Measurements from ENCODE around the gene OGG1.

Gene OGG1

DNA sequence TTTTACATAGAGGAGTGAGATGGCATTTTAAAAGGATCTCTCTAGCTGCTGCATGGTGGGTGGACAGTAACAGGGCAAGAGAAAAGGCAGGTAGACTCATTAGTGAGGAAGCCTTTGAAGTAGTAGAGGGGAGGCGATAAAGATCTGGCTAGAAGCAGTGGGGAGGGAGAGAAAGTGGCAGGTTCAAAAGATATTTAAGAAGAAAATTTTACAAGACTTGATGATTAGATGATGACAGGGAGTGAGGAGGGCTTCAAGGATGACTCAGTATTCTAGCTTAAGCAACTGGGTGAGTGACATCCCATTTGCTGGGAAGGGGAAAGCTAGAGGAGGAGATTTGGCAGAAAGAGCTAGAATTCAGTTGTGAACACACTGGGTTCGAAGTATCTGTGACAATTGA is 22.0 kb upstream of the OGG1 start:
- DNase-seq (ENCODE audit: low read depth, low spot score), result no peak

DNA sequence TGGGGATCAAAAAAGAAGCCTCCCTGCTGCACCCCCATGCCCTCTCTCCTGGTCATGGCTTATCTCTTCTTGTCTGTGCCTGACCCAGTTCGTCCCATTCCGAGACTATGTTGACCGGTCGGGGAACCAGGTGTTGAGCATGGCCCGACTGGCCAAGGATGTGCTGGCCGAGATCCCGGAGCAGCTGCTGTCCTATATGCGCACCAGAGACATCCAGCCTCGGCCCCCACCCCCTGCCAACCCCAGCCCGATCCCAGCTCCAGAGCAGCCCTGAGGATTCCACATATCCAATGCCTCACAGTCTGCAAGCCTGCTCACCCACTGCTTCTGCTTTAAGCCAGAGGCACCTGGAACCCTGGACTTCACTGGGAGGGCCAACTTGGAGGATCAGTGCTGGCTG is 20.3 kb upstream of the OGG1 start:
- no peak for DNase-seq (ENCODE audit: low read depth, low spot score)

GRCh38 chr3:9730657-9731205 is 19.0 kb upstream of the OGG1 start:
- DNase-seq (ENCODE audit: low read depth, low spot score), result no peak

DNA sequence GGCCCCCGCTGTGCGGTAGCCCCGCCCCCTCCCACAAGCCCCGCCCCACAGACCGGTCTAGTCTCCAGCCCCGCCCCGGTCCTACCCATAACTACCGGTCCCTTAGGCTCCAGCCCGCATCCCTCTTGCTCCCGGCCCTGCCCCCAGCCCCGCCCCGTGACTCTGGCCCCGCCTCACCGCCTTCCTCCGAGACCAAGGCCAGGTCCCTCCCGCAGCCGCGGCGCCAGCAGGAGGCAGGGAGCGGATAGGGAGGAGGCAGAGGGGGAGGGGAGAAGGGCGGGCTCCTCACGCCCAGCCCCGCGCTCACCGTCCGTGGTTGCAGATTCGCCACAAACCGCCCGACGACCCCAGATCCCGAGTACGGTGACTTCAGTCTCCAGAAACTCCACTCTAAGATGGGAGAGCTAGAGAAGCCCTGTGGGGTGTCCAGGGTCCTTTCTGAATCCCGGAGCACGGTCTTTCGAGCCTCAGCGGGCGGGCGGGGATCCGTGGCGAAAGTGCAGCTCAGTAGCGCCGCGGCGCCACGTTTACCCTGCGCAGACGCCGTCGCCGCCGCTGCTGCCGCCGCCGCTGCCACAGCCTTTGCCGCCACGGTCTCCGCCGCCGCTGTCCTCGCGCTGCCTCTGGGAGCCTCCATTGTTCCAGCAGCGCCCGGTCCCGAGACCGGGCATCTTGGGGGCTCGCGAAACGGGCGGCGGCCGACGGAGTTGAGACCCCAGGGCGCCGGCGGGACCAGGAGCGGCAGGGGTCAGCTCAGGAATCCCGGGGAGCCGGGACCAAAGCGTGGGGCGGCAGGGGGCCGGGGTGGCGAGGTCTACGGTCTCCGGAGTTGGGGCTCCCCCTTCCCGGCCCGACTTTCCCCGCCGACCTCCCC is 18.3 kb upstream of the OGG1 start, which contains the start of gene BRPF1:
Gene BRPF1, plus strand, starts transcription at position 530 of the 874 bp plus-strand sequence. CDS start 2,406 bp downstream, outside the sequence.
- peak; percentile 100 for DNase-seq (ENCODE audit: low read depth, low spot score)

DNA sequence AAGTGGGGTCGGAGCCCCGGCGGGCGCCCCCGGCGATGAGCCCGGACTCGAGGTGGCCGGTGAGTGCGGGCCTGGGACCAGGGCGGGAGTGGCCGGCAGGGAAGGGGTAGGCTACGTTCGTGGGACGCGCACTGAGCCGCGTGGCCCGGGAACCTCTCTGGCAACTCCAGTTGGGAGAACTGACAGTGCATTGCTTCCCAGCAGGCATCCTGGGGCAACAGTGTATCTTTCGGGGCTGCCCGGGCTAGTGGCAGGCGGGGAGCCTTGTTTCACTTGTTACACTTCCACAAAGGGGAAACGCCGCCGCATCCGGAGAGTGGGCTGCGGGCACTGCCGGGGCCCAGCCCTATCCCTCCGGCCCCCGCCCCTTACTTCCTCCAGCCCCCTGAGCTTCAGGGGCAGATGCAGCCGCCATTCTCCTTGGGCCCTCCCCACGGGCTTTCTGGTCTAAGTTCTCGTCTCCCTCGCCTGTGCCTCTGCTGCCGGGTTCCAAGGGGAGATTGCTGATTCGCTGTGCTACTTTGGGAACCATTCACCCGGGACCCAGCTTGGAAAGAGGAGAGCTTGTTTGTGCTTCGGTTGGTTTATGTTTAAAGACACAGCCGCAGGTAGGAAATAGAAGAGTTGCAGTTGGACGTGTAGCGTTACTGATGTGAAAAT is 17.5 kb upstream of the OGG1 start:
- DNase-seq (ENCODE audit: low read depth, low spot score), result peak; percentile 49

GRCh38 chr3:9732740-9733115 is 17.0 kb upstream of the OGG1 start:
- peak; percentile 19 for DNase-seq (ENCODE audit: low read depth, low spot score)

DNA sequence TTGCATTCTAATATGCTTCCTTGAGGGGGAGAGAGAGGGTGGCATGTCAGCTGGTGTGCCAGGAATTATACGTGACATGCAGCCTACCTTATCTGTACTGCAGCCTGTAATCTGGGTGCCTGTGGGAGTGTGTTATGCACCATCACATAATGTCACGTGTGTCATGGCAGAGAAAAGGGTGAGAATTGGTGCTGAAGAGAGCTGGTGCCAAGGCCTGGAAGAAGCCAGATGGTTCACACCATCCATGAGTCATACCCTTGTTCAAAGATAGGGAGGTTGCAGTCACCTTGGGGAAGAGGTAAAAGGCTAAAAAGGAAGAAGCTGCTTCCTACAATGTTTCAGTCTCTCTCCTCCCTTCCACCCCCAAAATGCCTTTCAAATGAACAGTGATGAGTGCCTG is 12.9 kb upstream of the OGG1 start:
- no peak for DNase-seq (ENCODE audit: low read depth, low spot score)

DNA sequence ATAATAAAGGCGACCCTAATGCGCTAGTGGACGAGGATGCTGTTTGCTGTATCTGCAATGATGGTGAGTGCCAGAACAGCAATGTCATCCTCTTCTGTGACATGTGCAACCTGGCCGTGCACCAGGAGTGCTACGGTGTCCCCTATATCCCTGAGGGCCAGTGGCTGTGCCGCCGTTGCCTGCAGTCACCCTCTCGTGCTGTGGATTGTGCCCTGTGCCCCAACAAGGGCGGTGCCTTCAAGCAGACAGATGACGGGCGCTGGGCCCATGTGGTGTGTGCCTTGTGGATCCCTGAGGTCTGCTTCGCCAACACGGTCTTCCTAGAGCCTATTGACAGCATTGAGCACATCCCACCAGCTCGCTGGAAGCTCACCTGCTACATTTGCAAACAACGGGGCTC is 10.6 kb upstream of the OGG1 start:
- no peak for DNase-seq (ENCODE audit: low read depth, low spot score)

- DNase-seq (ENCODE audit: low read depth, low spot score), result no peak
Observed at GRCh38 chr3:9742560-9742959, 7.2 kb upstream of the OGG1 start.

DNA sequence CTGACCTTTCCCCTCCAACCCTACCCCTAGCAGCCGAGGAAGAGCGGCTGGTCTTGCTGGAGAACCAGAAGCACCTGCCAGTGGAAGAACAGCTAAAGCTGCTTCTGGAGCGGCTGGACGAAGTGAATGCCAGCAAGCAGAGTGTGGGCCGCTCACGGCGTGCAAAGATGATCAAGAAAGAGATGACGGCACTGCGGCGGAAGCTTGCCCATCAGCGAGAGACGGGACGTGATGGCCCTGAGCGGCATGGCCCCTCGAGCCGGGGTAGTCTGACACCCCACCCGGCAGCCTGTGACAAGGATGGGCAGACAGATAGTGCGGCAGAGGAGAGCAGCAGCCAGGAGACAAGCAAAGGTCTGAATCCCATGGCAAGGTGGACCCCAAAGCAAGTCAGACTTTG is 6.2 kb upstream of the OGG1 start:
- DNase-seq (ENCODE audit: low read depth, low spot score), result no peak

DNA sequence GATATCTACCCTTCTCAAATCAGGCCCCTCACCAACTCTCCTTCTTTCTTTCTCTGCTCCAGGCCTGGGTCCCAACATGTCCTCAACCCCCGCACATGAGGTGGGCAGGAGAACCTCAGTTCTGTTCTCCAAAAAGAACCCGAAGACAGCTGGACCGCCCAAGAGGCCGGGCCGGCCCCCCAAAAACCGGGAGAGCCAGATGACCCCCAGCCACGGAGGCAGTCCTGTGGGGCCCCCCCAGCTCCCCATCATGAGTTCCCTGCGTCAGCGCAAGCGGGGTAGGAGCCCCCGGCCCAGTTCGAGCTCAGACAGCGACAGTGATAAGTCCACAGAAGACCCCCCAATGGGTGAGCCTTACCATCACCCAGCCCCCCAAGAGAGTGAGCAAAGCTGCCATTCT is 5.6 kb upstream of the OGG1 start:
- no peak for DNase-seq (ENCODE audit: low read depth, low spot score)

DNA sequence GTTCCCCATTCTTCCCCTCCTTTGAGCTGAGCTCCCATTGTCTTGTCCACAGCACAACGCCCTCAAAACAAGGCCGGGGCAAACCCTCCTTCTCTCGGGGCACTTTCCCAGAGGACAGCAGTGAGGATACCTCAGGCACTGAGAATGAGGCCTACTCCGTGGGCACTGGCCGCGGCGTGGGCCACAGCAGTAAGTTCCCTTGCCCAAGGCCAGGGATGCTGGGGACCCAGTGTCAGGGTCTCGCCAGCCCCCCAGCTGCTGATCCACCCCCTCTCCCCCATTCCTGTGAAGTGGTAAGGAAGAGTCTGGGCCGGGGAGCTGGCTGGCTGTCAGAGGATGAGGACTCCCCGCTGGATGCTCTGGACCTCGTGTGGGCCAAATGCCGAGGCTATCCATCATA is 4.2 kb upstream of the OGG1 start:
- no peak for DNase-seq (ENCODE audit: low read depth, low spot score)

GRCh38 chr3:9746330-9746729 is 3.4 kb upstream of the OGG1 start:
- DNase-seq (ENCODE audit: low read depth, low spot score), result peak; percentile 92

GRCh38 chr3:9747267-9747666 is 2.5 kb upstream of the OGG1 start:
- DNase-seq (ENCODE audit: low read depth, low spot score), result peak; percentile 19

- DNase-seq (ENCODE audit: low read depth, low spot score), result no peak
Observed at GRCh38 chr3:9748031-9748430, 1.7 kb upstream of the OGG1 start.

DNA sequence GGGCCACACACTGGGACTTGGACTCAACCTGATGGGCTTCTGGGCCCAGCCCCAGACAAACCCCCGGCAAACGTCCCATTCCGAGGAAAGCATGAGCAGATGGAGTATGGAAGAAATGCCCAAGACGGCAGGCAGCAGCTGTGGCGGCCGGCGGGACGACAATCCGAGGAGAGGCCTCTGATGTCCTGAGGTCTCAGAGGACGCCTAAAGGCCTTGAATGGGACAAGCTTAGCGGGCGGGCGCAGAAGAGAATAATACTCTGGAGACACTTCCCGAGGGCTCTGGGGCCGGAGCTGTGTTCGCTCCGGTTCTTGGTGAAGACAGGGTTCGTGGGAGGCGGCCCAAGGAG is 482 bp upstream of the OGG1 start:
- DNase-seq (ENCODE audit: low read depth, low spot score), result no peak

GRCh38 chr3:9750556-9751411 is 1.0 kb downstream of the OGG1 start:
- peak; percentile 33 for DNase-seq (ENCODE audit: low read depth, low spot score)

DNA sequence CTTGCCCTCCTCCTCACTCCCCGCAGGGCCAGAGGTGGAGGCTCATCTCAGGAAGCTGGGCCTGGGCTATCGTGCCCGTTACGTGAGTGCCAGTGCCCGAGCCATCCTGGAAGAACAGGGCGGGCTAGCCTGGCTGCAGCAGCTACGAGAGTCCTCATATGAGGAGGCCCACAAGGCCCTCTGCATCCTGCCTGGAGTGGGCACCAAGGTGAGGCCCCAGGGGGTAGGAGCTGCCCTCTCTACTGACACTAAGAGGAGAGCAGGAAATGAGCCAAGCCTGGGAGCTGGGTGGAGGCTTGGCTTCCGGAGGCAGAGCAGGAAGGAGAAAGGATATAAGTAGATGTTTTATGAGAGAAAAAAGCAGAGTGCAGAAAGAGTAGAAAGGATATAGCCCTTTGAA is 4.9 kb downstream of the OGG1 start:
- DNase-seq (ENCODE audit: low read depth, low spot score), result no peak

DNA sequence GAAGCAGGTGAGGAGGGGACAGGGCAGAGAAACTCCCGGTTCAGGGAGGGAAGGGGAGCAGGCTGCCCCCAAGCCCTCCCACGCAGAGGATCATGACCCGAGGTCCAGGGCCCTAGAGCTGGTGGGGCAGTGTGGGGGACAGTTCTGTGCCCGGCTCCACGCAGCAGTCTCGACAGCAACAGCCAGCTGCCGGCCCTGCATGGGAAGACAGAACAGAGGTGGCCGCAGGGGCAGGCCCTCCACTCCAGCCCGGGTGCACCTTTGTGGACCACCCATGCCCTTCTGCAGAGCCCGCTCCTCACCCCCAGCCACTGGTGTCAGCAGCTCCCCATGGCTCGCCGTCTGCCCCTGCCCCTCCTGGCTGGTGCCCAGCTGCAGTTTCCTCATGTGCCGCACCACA is 7.7 kb downstream of the OGG1 start:
- no peak for DNase-seq (ENCODE audit: low read depth, low spot score)

DNA sequence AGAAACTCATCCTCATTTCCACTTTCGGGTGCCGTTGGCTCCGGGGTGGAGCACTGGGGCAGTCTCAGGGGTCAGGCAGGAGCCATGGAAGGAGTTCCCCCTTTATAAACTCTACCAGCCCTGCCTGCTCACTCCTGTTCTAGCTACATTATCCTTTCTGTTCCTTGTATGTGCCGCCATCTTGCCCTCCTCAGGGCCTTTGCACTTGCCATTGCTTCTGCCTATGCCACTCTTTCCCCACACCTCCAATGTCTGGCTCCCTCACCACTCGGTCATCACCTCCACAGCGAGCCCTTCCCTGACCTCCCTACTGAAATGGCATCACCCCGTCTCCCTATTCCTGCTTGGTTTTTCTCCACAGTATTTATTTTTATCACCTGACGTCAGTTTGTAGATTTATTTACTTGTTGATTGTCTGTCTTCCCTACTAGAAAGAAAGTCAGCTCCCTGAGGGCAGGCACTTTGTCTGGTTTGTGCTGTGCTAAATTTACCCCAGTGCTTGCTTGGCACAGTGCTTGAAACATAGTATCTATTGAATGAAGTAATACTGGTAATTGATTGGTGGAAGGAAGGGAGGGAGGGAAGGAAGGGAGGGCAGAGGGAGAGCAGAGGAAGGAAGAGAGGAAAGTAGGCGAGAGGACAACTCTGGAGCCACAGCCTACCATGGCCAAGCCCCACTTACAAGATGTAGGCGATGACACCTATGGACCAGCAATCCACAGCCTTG is 11.2 kb downstream of the OGG1 start:
- DNase-seq (ENCODE audit: low read depth, low spot score), result no peak

DNA sequence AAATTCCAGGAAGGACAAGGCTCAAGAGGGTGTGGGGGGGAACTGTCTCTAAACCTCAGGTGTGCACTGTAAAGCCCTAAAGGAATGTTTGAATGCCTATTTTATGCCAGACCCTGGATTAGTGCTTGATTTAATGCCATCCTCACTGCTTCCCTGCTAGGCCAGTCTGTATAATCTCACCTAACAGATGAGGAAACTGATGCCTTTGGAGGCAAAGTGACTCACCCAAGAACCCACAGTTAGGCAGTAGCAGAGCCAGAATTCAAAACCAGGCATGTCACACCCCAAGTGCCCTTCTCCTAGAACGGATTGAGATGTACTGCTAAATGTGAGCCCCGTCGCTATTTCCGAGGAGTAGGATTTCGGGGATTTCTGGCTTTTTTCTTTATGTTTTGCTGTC is 12.2 kb downstream of the OGG1 start:
- DNase-seq (ENCODE audit: low read depth, low spot score), result no peak
